NAMALWA (cell line): ENCODE measurements around the gene CLEC16A.
"Not testable (repeated sequence)": the region's sequence is repeated elsewhere in the genome, so short reads cannot be mapped to it uniquely, and the experiment has no call there.

Source experiments
- DNase-seq: peaks from one replicate; pipeline ENCODE4 v3.0.0-alpha.2; 2015; ENCODE audit warnings: low spot score

CLEC16A gene

DNA sequence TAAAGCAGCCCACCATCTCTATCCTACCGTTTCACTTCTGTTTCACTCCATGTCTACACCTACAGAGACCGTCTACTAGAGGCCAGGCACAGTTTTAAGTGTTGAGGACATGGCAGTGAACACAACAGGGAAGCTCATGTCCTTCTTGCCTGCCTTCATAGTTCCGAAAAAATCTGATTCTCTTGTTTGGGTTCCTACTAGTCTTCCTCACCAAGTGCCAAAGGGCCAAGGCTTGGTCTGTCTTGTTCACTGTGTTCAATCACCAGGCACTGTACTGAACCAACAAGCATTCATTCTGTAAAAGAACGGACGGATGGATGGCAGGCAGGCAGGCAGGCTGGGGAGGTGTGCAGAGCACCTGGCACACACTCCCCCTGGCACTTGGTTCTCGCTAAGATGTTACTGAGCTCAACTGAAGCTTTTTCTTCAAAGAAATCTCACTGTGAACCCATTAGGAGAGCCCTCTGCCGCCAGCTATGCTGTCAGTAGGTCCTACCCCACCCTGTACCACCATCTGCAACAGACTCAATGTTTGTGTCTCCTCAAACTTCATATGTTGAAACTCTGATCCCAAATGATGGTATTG, 4.6 kb upstream of the CLEC16A start:
- DNase-seq = no peak

DNA sequence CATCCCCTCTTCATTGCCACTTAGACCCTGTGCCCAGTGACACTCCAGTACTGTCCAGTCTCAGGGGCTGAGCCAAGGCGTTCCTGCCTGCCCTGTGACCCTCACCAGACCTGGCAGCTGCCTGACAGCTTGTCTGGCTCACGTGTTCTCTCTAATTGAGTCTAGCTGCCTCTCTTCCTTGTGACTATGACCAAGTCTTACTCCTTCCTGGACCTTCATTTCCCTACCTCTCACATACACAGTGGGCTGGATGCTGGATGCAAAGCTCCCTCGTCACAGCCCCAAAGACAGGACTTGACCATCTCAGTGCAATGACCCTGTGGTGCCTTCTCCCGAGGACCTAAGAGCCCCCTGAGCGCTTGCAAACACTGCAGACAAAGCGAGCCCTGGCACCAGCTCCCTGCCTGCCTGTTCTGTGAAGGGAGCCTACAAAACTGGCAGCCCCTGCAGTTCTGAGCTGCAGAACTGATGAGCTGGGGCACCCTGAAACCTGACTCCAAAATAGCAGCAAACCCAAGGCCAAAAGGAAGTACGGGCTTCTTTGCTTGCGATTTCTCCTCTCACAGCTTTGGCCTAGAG, 3.8 kb upstream of the CLEC16A start:
- no peak for DNase-seq

DNA sequence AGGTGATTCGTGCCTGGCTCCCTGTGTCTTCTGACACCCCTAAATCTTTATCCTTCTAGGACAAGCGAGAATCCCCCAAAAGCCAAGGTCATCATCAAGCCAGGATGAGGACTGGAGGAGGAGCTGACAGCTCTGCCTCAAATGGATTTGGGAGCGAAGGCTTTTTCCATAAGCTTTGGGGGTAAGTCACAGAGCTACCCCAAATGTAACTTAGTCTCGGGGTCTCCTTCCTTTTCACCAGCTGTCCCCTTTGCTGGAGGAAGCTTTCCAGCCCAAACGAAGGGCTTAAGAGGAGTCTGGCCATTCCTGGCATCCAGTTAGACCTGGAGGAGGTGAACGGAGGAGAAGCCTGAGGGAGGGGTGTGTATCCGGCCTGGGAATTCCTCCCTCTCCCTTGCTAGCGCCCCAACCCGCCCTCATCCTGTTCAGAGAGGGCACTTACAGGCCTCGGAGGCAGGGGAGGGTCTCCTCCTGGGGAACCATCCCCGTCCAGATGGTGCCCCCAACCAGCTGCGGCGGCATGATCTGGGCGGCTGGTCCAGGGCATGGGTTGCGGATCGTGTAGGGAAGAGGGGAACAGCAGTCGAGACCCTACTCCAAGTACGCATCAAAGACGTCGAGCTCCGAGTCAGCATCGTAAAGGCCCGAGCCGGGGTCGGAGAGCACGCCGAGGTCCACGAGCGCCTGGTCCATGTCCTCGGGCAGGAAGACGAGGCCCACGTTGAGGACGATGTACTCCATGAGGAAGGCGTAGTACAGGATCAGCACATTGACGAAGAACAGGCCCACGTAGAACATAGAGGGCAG, 3.0 kb upstream of the CLEC16A start:
- no peak for DNase-seq

DNA sequence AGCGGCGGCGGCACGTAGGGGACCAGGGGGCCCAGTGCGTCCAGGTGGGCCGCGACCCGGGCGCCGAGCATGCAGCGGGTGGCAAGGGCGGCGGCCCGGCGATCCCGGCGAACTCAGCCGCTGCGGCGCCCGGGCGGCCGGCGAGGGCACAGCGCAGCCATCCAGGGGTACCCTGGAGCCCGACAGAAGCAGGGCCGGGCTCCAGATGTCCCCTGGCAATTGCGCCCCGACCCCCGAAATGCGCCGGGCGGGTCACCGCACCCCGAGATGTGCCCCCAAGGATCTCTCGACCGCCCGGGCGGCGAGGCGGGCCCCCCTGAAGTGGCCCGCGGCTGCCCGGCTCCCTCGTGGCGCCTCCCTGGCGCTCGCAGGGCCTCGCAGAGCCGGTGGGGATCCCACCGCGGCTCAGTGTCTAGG, 2.4 kb upstream of the CLEC16A start:
- DNase-seq = not testable (repeated sequence)

DNA sequence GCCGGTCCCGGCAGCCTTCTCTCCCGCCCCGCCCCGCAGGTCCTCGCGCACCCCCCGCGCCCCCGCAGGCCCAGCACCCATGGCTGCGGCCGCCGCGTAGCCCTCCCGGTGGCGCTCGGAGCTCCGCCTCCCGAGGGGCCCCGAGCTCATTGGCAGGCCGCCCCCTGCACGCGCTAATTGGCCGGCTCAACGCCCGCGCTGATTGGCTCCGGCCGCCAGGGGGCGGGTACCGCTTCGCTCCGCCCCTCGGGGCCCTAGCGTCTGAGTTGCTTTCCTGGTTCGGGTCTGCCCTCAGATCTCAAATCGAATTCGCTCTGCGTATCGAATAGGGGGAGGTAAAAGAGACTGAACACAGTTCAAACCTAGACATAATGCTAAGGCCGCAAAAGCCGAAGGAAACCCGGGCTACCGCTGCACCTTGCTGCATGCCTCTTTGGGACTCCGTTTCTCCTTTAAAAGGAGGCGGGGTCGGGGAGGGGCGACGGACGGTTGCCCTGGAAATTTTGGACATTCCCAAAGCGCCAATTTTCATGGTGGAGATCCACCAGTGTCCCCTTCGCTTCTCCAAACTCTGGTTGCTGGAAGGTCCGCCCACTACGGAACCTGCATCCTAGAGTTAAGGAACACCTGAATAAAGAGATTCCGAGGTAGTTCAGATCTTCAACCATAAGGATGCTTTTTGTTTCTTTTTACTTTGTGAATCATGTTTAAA, 1.9 kb upstream of the CLEC16A start, which contains the start of gene DEXI:
DEXI (minus strand) TSS at position 117 of the 712 bp plus-strand sequence. CDS start 463 bp downstream, outside the sequence.
- peak; percentile 94 for DNase-seq

DNA sequence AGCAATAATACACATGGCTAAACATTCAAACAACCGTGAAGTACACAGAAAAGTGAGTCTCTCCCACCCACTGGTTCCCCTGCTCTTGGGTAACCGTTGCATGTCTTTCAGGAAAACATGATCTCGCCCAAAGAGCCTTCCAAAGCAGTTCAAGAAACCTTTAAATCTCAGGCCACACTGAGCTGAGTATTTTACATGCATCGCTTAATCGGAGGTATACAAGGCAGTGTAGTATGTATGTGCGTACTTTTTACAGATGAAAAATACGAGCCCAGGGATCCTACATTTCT, 1.4 kb upstream of the CLEC16A start:
- DNase-seq = no peak

DNA sequence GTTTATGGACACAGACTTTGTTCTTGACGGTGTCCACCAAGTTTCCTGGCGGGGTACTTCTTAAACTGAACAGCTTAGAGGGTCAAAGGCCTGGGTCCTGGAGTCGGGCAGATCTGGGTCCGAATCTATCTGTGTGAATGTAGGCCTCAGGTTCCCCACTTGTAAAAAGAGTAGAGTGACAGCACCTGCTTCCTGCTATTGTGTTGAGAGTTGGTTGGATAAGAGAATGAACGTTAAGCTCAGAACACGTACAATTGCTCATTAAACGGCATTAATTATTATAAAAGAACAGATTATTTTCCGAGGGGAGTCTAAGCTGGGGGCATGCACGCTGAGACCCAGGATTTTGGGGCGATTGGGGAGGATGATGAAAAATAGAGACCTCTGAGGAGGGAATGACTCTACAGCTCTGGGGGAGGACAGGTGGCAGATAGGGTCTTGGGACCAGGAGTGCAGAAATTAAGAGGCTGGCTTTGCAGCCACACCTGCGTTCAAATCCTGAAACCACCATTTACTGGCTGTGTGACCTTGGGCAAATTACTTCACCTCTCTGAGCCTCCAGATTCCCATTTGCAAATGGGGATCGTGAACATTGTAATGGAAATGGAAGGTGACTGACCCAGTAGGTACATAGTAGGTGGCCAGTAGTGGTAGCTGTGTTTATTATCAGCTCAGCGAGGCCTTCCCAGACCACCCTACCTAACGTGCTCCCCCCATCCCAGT, 862 bp downstream of the CLEC16A start:
- peak; percentile 46 for DNase-seq

DNA sequence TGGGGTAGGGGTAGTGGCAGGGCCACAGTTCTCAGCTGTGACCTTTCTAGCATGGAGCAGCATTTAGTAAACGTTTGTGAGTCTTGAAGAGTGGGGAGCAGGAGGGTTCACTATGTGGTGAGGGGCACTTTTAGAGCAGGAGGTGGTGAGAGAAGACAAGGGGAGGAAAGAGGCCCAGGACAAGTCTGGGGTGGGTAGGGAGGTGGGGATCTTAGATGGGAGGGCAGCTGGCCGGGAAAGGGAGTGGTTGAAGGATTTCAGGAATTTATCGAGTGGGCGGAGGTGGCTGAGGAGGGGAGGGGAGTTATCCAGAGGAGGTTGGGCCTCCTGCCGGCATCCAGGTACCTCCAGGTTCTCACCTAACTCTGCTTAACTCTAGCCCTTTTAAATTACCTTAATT, 1.9 kb downstream of the CLEC16A start:
- DNase-seq = no peak

DNA sequence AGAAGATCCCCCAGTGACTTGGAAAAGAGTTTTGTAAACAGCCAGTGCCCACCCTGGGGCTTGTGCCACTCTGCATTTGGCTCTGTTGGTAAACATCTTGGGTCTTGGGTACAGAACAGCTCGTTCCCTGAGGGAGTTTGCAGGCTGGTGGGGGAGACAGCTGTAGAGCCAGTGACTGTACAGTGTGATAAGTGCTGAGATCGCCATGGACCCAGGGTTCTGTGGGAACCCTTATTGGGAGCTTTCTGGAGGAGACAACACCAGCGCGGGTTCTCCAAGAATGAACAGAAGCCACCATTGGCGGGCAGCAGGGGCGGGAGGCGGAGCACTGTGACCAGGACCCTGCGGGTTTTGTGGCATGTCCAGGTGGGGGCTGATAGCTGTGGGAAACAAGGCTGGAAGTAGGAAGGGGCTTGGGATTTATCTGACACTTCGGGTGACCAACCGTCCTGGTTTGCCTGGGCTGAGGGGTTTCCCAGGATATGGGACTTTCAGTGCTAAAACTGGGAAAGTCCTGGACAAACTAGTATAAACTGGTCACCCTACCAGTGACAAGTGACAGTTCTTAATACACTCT, 2.9 kb downstream of the CLEC16A start:
- DNase-seq = no peak

DNA sequence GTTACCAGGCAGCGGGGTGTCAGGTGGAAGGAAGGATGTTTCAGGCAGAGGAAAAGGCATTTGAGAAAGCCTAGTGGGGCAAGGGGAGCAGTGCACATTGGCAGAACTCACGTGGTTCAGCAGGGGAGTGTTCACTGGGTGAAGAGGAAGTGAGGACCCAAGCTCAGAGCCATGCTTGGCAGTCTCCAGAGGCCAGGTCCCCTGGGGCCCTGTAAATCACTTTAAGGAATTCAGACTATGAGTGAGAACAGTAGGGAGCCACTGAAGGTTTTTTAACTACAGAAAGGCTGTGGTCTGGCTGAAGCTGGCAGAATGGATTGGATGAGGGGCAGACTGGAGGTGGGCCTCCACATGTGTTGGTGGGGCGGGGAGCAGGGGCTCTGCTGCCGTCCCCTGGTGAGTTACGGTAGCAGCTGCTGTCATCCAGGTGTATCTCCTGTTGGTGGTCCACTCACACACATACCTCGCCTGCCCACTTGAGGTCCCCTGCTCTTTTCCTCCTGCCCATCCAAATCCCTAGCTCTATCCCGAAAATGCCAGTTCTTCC, 5.1 kb downstream of the CLEC16A start:
- peak; percentile 96 for DNase-seq

DNA sequence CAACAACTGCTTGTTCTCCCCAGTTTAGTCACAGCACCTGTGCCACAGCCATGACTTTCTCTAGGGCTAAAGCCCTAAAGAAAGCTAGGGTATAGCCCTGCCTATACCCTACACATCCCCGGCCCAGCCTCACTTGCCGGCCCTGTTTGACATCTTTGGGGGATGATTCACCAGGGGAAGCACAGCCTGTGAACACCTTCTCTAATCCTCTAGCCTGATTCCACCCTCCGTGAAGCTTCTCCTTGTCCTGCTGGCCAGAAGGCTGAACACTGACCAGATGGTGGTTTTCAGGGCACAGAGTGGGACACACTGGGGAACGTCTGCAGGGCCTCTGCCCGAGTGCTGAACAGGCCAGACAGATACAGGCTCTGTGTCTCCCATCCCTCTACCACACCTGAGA, 6.0 kb downstream of the CLEC16A start:
- DNase-seq = no peak

DNA sequence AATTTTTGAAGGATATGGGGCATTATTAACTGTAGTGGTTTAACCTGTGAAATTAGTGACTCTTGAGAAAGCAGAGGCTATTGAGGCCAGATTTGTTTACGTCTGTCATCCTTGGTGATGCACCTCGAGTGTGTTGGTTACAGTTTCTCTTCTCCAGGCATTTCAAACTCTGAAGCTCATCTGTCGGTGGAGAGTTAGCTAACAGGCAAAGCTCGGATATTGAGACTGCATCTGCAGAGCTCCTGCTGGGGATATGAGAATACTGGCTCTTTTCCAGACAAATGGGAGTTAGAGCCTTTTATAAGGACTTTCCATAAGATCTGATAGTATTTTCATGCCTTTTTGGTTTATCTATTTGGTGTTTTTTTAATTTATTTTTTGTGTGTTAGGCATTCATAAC, 6.7 kb downstream of the CLEC16A start:
- DNase-seq = no peak

DNA sequence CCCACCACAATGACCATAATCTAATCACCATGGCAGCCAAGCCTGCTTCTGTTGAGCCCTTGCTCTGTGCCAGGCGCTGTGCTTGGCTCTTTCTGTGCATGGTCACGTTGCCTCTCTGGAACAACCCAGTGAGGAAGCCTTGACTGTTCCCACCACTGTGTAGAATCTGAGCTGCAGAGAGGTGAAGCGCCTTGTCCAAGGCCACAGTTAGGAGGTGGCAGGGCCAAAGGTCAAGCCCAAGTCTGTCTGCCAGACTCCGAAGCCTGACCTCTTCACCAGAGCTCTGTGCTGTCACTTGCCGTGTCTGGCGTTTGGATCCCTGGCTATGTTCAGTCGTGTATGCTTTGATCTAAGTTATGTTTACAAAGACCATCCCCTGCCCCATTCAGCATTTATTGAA, 10.5 kb downstream of the CLEC16A start:
- DNase-seq = no peak

DNA sequence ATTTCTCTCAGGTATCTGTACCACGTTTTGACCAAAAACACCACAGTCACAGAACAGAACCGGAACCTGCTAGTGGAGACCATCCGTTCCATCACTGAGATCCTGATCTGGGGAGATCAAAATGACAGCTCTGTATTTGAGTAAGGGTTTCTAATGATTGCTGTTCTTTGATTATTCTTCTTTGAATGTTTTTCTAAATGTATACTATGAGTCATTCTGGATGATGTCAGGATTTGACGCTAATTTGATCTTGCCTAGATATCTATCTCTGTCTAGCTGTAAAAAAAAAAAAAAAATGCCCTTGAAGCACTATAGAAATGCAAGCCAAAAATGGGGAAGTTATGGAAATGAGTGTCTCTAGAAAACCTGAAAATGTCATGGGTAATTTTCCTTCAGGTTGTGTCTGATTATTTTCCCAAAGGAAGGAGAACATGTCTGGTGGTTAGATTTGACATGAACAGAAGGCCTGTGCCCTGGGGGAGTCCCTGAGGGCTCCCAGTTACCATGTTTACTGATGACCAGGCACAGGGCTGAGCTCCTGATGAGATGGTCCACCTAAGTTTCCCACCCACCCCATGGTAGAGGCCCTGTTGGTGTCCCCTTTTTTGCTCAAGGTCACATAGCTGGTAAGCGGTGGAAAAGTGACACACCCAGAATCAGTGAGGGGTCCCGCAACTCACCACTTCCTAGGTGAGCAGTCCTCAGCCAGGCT, 13.6 kb downstream of the CLEC16A start:
- no peak for DNase-seq

DNA sequence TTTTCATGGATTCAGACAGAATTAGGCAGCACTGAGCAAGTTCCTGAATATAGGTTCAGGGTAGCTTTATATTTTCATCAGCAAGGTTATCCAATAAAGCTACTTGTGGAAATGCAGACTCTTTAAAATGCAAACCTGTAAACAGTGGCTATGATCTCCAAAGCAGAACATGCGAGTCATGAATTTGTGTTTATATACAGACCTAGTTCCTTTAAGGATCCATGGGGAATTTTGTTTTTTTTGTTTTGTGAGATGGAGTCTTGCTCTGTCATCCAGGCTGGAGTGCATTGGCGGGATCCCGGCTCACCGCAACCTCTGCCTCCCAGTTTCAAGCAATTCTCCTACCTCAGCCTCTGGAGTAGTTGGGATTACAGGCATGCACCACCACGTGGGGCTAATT, 14.8 kb downstream of the CLEC16A start:
- no peak for DNase-seq

DNA sequence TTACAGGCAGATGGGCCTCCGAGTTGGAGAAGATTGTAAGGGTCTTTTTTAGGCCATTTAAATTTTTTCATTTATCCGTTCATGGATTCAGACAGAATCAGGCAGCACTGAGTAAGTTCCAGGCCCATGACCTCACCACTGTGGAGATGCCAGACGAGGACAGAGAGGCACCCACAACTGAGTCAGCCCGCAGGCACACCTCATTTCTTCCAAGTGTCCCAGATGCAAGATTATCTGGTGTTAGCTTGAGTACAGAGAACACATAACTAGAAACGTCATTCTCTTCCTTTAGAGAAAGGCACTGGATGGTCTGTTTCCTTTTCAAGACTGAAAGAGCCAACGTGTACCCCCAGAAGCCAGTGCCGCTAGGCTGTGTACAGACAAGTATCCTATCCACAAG, 16.9 kb downstream of the CLEC16A start:
- no peak for DNase-seq

DNA sequence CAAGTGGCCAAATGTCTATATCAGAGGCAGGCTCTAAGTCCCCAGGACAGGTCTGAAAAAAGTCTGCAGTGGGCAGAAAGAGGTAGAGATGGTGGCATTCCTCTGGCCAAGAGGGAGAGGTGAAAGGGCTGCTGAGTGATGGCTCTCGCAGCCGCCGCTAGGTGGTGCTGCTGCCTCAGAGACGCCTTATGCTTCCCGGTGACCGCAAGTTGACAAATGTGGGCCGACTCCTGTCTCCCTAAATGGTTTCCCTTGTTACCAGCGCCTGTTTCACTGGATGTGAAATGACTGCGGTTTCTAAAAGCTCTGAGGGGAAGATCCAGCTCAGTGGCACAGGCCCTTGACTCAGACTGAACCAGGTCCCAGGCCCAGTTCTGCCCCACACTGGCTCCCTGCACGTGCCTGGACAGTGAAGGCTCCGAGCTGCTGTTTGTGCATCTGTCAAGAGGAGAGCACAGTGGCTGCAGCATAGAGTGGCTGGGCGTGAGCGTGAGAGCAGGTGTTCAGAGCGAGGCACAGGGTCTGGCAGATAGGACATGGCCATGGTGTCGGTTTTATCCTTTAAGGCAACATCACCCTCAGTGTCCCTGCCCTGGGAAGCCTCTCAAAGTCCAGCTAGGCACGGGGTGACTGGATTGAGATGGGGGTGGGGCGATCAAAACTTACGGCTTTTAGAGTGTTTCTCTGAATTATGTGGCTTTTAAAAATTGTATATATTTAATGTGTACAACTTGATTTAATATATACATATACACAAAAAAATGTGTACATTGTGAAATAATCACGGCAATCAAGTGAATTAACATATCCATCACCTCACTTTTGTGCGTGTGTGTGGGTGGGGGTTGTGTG, 19.9 kb downstream of the CLEC16A start:
- DNase-seq = peak; percentile 82

DNA sequence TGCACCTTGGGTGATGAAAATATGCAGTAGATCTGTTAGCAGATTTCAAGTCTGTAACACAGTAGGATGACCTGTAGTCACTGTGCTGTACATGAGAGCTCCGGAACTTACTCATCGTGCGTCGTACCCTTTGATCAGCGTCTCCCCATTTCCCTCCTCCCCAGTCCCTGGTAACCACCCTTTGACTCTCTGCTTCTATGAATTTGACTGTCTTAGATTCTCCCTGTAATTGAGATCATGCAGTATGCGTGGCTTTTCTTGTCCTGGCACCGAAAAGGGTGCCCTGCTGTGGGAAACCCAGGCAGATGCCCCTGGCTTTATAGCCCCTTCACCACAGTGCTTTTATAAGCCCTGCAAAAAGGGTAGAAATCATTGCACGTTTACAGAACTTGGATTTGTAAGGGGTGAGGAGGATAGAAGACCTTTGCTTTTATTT, 20.5 kb downstream of the CLEC16A start:
- DNase-seq = no peak

DNA sequence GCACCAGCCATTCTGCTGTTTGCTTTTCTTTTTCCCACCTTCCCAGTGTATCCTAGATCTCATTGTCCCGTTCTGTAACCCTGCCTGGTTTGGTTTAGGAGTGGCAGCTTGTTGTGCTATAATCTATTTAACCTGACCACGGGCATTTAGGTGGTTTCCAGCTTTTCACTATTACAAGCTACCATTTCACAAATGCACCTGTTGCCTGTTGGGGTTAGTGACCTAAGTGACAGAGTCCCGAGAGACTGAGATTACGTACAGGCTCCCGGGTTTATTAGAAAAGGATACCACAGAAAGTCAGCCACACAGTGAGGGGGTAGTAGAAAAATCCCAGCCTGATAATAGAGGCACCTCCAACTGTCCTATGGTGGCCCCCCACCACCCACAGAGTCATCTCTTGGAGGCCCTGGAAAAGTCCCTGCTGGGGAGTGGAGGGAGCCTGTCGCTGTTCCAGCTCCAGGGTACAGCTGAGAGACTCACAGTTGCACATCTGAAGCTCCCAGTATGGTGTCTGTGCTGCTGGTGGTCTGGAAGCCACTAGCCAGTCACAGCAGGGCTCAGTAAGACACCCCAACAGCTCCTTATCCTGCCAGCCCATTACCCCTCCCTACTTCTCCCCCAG, 21.2 kb downstream of the CLEC16A start:
- peak; percentile 77 for DNase-seq
